Uterus (tissue), 2 donors: ENCODE measurements around the gene DNAH11.

Source experiments
- POLR2A ChIP-seq, 2 donors: fragments of 450-650 bp; IDR thresholded peaks; one replicate each; pipeline ENCODE4 v1.6.1; 2016; ENCODE audit warnings: antibody characterized with exemption in 2 of 2, mild to moderate bottlenecking in 1 of 2, moderate library complexity in 1 of 2
- TF ChIP-seq, protein P1 (sequence below), 4 experiments: fragments of 200-600 bp in 2 of 4; fragments of 450-650 bp in 2 of 4; sonication (generic) in 2 of 4; IDR thresholded peaks; one replicate each; pipeline ENCODE4 v1.5.1; 2016 to 2019; ENCODE audit warnings: antibody characterized with exemption in 4 of 4, mild to moderate bottlenecking in 2 of 4, moderate library complexity in 1 of 4

DNA sequence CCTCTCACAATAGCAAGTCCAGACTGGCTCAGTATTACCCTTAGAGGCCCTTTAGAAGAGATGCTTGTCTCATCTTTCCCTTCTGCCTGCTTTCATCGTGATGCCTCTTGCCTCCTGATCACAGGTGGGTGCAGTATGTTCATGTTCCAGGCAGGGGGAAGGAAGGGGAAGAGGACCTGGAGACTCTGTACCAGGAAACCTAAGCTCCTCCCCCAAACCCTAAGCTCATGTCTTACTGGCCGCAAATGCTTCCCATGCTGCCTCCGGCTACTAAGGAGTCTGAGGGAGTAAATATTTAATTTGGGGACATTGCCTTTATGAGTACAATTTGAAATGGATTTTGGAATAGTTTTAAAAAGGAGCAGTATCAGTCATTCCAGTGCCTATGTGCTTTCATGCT, 210.2 kb downstream of the DNAH11 start:
- TF ChIP-seq, protein P1, sequence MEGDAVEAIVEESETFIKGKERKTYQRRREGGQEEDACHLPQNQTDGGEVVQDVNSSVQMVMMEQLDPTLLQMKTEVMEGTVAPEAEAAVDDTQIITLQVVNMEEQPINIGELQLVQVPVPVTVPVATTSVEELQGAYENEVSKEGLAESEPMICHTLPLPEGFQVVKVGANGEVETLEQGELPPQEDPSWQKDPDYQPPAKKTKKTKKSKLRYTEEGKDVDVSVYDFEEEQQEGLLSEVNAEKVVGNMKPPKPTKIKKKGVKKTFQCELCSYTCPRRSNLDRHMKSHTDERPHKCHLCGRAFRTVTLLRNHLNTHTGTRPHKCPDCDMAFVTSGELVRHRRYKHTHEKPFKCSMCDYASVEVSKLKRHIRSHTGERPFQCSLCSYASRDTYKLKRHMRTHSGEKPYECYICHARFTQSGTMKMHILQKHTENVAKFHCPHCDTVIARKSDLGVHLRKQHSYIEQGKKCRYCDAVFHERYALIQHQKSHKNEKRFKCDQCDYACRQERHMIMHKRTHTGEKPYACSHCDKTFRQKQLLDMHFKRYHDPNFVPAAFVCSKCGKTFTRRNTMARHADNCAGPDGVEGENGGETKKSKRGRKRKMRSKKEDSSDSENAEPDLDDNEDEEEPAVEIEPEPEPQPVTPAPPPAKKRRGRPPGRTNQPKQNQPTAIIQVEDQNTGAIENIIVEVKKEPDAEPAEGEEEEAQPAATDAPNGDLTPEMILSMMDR (IDR thresholded peaks at IDR 0.05) = no peak
- TF ChIP-seq POLR2A (IDR thresholded peaks at IDR 0.05) = no peak
